Measurements from ENCODE around the gene MRGPRG. TPM values are rescaled to one million over a fixed set of nuclear protein-coding genes. Genes with fewer than 3 reads are reported as not detected.
"Not testable (repeated sequence)": the region's sequence is repeated elsewhere in the genome, so short reads cannot be mapped to it uniquely, and the experiment has no call there.

Gene MRGPRG
- total RNA-seq, 1 donor from 2014 or later = not detected

GRCh38 chr11:3171931-3172560 is 46.6 kb downstream of the MRGPRG start:
- H3K27me3 Mint-ChIP-seq (ENCODE audit: low read depth) = peaks cover 41% of the 10 kb centered on the region
- no peak for TF ChIP-seq CTCF (IDR thresholded peaks at IDR 0.05; ENCODE audit: unreplicated experiment)
- H3K27ac Mint-ChIP-seq = no peak overlapping the region
- peaks cover 16% of the 10 kb centered on the region for H3K9me3 Mint-ChIP-seq
- H3K36me3 Mint-ChIP-seq = peaks cover 2% of the 10 kb centered on the region
- DNase-seq (ENCODE audit: low spot score in 2 of 2, unreplicated experiment in 2 of 2) = no peak
- H3K4me1 Mint-ChIP-seq = peaks cover 8% of the 10 kb centered on the region
- H3K4me3 Mint-ChIP-seq = no peak overlapping the region

GRCh38 chr11:3170756-3171650 is 47.6 kb downstream of the MRGPRG start:
- Mint-ChIP-seq H3K9me3 (peaks cover 8% of the 10 kb centered on the region), H3K4me3 (no peak overlapping the region), H3K27ac (no peak overlapping the region), H3K36me3 (no peaks in the 10 kb centered on the region), H3K27me3 (ENCODE audit: low read depth) (peaks cover 45% of the 10 kb centered on the region), H3K4me1 (peaks cover 8% of the 10 kb centered on the region)
- DNase-seq (ENCODE audit: low spot score in 2 of 2, unreplicated experiment in 2 of 2) = no peak
- TF ChIP-seq CTCF (IDR thresholded peaks at IDR 0.05; ENCODE audit: unreplicated experiment) = no peak

- Mint-ChIP-seq H3K36me3 (no peaks in the 10 kb centered on the region), H3K4me1 (peaks cover 12% of the 10 kb centered on the region), H3K9me3 (no peaks in the 10 kb centered on the region), H3K27ac (no peak overlapping the region), H3K27me3 (ENCODE audit: low read depth) (peaks cover 48% of the 10 kb centered on the region), H3K4me3 (no peak overlapping the region)
- no peak for DNase-seq (ENCODE audit: low spot score in 2 of 2, unreplicated experiment in 2 of 2)
- no peak for TF ChIP-seq CTCF (IDR thresholded peaks at IDR 0.05; ENCODE audit: unreplicated experiment)
Observed at GRCh38 chr11:3170044-3170755, 48.4 kb downstream of the MRGPRG start.

- Mint-ChIP-seq H3K36me3 (no peaks in the 10 kb centered on the region), H3K27me3 (ENCODE audit: low read depth) (peaks cover 48% of the 10 kb centered on the region), H3K27ac (no peak overlapping the region), H3K4me1 (peaks cover 13% of the 10 kb centered on the region), H3K9me3 (no peaks in the 10 kb centered on the region), H3K4me3 (no peak overlapping the region)
- no peak for TF ChIP-seq CTCF (IDR thresholded peaks at IDR 0.05; ENCODE audit: unreplicated experiment)
- peak in 1 of 2 experiments; percentile 20 for DNase-seq (ENCODE audit: low spot score in 2 of 2, unreplicated experiment in 2 of 2)
Observed at GRCh38 chr11:3169255-3170043, 49.2 kb downstream of the MRGPRG start.

- Mint-ChIP-seq H3K27me3 (ENCODE audit: low read depth) (peaks cover 48% of the 10 kb centered on the region), H3K4me1 (peaks cover 17% of the 10 kb centered on the region)
- not testable (repeated sequence) for H3K27ac Mint-ChIP-seq; H3K9me3 Mint-ChIP-seq; H3K4me3 Mint-ChIP-seq; H3K36me3 Mint-ChIP-seq; DNase-seq (ENCODE audit: low spot score in 2 of 2, unreplicated experiment in 2 of 2)
Observed at GRCh38 chr11:3168742-3169254, 49.8 kb downstream of the MRGPRG start.

Other genes with a start within 250 kb of the MRGPRG start
- gene NAP1L4, start 226.5 kb downstream of the MRGPRG start, total RNA-seq = 155 to 171 TPM (median 163 TPM) in 3 replicates
- gene CARS1, start 161.4 kb downstream of the MRGPRG start, total RNA-seq = 32.7 to 33.4 TPM (median 32.9 TPM) in 3 replicates
- 31.6 to 37.1 TPM (median 34.4 TPM) in 3 replicates for gene OSBPL5, start 53.5 kb downstream of the MRGPRG start, total RNA-seq
- gene MRGPRE, start 13.6 kb upstream of the MRGPRG start, total RNA-seq = not detected in 3 replicates
- gene ZNF195, start 160.3 kb upstream of the MRGPRG start, total RNA-seq = 59.5 to 65.1 TPM (median 60.0 TPM) in 3 replicates